ENCODE results near the gene HDAC4. TPM values are rescaled to one million over a fixed set of nuclear protein-coding genes. Genes with fewer than 3 reads are reported as not detected.

The HDAC4 gene
- total RNA-seq, 1 experiment from 2014 or later = 40.1 TPM

DNA sequence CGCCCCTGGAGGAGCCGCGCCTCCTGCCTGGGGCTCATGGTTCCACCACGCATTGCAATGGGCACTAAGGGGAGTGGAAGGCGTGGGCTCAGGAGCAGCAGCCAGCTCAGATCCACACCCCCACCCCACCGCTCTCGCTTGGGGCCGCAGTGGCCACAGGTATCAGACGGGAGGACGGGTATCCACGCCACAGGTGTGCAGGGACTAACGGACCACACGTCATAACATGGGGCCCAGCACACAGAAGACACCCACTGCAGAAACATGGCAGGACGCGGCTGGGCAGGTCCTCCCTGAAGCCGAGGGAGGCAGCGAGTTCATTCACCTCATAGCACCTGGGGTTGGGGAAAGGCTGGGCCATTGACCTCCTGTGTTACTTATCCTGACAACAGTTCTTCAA, 13.0 kb downstream of the HDAC4 start:
- ChIA-PET POLR2A (no interaction called here), CTCF (no interaction called here)
- no TSS peak for BruUV-seq (replicated peaks)
- H3K27me3 ChIP-seq (ENCODE audit: control insufficient read depth, insufficient read depth, low read length) = no peaks in the 10 kb centered on the region
- H3K36me3 ChIP-seq (ENCODE audit: control insufficient read depth, insufficient read depth, low read length) = no peaks in the 10 kb centered on the region
- DNase-seq (ENCODE audit: low read depth, low spot score) (no peak), ATAC-seq (no peak)
- H3K4me3 ChIP-seq (ENCODE audit: low read depth in 2 of 2, low read length in 2 of 2) = no peak overlapping the region
- no peak overlapping the region for H3K27ac ChIP-seq (ENCODE audit: low read length)
- peaks cover 2% of the 10 kb centered on the region; the same call in 1 of the 2 replicates for H3K4me1 ChIP-seq (ENCODE audit: control insufficient read depth, insufficient read depth, low read length)
- in situ Hi-C loops (cut with HindIII; ENCODE audit: low pct_unique_long_range_greater_than_20kb, low sequenced_read_pairs) = no loop called here
- TF ChIP-seq TCF7L2 (IDR thresholded peaks at IDR 0.05; ENCODE audit: low read depth, low read length) = no peak
- TF ChIP-seq SIN3A (IDR thresholded peaks at IDR 0.05; ENCODE audit: borderline replicate concordance, insufficient read depth, low read depth, low read length) = no peak
- no peak for TF ChIP-seq CTCF (IDR thresholded peaks at IDR 0.05)
- TF ChIP-seq, protein P1, sequence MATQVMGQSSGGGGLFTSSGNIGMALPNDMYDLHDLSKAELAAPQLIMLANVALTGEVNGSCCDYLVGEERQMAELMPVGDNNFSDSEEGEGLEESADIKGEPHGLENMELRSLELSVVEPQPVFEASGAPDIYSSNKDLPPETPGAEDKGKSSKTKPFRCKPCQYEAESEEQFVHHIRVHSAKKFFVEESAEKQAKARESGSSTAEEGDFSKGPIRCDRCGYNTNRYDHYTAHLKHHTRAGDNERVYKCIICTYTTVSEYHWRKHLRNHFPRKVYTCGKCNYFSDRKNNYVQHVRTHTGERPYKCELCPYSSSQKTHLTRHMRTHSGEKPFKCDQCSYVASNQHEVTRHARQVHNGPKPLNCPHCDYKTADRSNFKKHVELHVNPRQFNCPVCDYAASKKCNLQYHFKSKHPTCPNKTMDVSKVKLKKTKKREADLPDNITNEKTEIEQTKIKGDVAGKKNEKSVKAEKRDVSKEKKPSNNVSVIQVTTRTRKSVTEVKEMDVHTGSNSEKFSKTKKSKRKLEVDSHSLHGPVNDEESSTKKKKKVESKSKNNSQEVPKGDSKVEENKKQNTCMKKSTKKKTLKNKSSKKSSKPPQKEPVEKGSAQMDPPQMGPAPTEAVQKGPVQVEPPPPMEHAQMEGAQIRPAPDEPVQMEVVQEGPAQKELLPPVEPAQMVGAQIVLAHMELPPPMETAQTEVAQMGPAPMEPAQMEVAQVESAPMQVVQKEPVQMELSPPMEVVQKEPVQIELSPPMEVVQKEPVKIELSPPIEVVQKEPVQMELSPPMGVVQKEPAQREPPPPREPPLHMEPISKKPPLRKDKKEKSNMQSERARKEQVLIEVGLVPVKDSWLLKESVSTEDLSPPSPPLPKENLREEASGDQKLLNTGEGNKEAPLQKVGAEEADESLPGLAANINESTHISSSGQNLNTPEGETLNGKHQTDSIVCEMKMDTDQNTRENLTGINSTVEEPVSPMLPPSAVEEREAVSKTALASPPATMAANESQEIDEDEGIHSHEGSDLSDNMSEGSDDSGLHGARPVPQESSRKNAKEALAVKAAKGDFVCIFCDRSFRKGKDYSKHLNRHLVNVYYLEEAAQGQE (IDR thresholded peaks at IDR 0.05; ENCODE audit: insufficient read depth in 1 of 2, low read depth in 2 of 2, low read length in 1 of 2) = no peak
- TF ChIP-seq POLR2AphosphoS5 (IDR thresholded peaks at IDR 0.05; ENCODE audit: low read depth, low read length) = no peak
- H3K9me3 ChIP-seq (ENCODE audit: control insufficient read depth, insufficient read depth, low read depth, low read length) = no peaks in the 10 kb centered on the region
- intact Hi-C loops (cut with micrococcal nuclease; ENCODE audit: unreplicated experiment) = no loop called here

DNA sequence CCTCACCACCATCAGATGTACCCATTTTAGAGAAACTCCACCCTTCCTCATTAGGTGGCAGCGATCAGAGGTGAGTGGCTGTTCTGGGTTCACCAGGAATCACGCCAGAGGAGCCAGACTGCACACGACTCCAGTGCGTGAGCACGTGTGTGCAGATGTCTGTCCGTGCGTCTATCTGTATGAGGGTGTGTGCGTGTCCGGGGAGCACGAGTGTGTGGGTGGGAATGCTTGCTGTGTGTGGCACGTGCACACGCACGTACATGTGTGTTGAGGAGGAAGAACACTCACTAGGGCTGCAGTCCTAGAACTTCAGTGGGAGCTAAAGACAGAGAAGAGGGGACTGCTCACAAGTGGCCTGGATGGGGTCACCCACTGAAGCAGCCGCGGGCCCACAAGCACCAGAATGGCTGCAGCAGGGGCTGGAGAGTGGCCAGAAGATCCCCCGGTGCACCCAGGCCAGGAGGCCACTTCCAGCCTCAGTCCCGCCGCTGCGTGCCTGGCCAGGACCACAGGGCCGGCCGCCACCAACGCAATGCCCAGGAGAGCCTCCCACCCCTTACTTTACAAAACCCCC, 13.9 kb downstream of the HDAC4 start:
- no peak for TF ChIP-seq TCF7L2 (IDR thresholded peaks at IDR 0.05; ENCODE audit: low read depth, low read length)
- TF ChIP-seq, protein P1 (IDR thresholded peaks at IDR 0.05; ENCODE audit: insufficient read depth in 1 of 2, low read depth in 2 of 2, low read length in 1 of 2) = no peak
- Histone ChIP-seq H3K36me3 (ENCODE audit: control insufficient read depth, insufficient read depth, low read length) (no peaks in the 10 kb centered on the region), H3K4me1 (ENCODE audit: control insufficient read depth, insufficient read depth, low read length) (no peaks in the 10 kb centered on the region), H3K27me3 (ENCODE audit: control insufficient read depth, insufficient read depth, low read length) (no peaks in the 10 kb centered on the region), H3K27ac (ENCODE audit: low read length) (no peak overlapping the region), H3K4me3 (ENCODE audit: low read depth in 2 of 2, low read length in 2 of 2) (no peak overlapping the region), H3K9me3 (ENCODE audit: control insufficient read depth, insufficient read depth, low read depth, low read length) (no peaks in the 10 kb centered on the region)
- intact Hi-C loops (cut with micrococcal nuclease; ENCODE audit: unreplicated experiment) (no loop called here), in situ Hi-C loops (cut with HindIII; ENCODE audit: low pct_unique_long_range_greater_than_20kb, low sequenced_read_pairs) (no loop called here)
- ChIA-PET POLR2A (no interaction called here), CTCF (no interaction called here)
- no peak for ATAC-seq
- no peak for DNase-seq (ENCODE audit: low read depth, low spot score)
- no TSS peak for BruUV-seq (replicated peaks)
